GM19025 (cell line): Measurements from ENCODE around the gene RBKS.

ENCODE experiments used
- ATAC-seq: cut with Tn5 transposase; IDR thresholded peaks from one replicate; pipeline ENCODE4 v1.9.1; 2021; ENCODE audit warnings: mild to moderate bottlenecking, low read depth, moderate library complexity; ENCODE audit not compliant: unreplicated experiment

Gene RBKS

DNA sequence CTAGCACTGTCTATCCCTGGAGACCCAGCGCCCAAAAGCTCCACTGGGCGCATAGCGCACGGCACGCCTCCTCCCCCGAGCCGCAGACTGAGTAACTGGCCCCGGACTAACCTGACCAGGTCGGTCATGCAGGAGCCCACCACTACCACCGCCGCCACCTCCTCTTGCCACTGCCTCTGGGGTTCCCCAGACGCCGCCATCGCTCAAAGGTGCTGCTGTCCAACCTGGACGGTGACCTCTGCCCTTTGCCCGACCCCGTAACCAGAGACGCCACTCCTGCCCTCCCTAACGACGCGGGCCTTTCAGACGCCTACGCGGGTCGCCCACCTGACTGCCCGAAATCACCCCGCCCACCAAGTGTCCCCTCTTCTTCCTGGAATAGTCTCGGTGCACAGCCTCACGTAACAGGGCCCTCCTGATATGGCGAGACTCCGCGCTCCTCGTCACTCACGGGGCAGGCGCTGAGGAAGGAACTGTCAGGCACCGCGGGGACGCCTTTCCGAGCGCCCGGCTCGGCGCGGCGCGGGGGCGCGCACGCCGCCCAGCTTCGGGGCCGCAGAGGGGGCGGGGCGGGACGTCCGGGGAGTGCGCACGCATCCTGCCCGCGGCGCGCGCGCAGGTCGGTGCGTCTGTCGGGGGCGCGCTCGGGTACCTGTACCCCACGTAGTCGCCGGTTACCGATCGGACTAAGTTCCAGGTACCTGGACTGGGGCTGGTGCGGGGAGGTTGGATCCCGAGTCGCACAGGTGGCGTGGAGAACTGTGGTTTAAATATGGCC is at the start of gene RBKS, which contains the start of gene BABAM2:
RBKS (minus strand) TSS at position 242 of the 778 bp plus-strand sequence; CDS start at position 200, 42 bp downstream.
BABAM2 (plus strand) TSS at position 584 of the 778 bp plus-strand sequence. CDS start 3,828 bp downstream, outside the sequence.
- ATAC-seq: peak; percentile 73

DNA sequence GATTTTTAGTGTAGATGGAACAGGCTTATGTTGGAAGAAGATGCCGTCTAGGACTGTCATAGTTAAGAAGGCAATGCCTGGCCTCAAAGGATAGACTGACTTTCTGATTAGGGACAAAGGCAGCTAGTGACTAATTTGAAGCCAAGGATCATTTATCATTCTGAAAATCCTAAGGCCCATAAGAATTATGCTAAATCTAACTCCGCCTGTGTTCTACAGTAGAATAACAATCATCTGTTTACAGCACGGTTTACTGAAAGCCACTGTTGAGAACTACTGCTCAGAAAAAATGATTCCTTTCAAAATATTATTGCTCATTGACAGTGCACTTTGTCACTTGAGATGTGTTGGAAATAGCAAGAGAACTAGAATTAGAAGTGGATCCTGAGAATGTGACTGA is 44.8 kb upstream of the RBKS start:
- ATAC-seq: no peak

DNA sequence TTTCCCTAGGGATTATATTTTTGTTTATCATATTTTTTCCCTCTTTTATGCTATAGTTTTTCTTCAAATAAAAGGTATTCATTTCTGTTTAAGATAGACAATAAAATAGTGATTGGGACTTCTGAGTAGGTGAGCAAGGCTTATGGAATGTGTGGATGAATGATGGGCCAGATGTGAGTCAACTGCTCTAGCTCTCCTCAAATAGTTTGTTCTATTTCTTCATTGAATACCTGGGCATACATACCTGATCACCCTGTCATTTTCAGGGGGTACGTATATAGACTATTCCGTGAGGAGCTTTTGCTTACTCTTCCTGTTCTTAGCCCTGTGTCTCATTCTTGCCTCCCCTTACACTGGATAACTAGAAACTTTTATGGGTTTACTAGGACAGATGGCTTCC is 42.2 kb upstream of the RBKS start:
- ATAC-seq: no peak

DNA sequence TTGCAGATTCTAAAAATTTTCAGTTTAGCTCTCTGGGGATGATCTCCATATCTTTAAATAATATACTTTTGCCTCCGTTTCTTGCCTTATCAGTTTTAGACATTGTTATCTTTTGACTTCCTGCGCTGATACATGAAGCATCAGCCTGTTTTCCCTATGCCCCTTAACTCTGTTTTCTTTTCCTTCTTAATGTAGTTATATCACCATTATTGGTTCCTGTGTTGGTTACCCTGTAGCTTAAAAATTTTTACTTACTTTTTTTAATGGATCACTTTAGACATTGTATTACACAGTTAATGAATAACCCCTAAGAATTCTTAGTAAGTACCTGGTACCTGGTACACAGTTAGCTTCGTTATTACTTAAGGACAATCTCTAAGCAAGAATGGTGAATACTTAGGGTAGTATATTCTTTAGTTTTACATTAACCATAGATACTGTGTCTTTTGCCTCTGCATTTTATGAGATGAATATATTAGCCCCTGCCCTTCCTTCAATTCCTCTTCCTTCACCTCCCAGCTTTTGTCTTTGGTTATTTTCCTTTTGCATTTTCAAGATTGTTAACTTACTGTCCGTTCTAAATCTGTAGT is 41.3 kb upstream of the RBKS start:
- no peak for ATAC-seq

DNA sequence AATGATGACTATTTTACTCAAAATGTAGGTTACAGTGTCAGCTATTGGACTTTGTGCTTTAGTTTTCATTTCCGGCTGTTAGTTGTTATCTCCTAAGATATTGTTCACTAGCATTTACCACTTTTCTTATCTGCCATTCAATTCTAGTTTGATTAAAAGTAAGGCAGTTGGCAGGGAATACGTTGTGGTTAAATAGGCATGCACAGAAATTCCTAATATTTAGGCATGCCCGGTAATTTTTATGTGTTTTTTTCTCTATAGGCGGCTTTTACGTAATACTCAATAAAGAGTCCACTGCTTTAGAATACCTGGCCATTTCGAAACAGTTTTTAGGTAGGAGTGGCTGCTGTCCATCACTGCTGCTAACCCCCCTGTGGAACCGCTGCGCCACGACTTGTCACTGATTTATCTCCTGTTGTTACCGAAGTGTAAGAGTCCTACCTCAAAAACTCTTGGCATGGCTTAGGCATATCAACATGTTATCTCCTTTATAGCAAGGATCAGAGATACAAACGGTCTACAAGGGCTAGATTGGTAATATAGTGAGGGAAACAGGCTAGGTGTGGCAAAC is 39.8 kb upstream of the RBKS start:
- no peak for ATAC-seq

DNA sequence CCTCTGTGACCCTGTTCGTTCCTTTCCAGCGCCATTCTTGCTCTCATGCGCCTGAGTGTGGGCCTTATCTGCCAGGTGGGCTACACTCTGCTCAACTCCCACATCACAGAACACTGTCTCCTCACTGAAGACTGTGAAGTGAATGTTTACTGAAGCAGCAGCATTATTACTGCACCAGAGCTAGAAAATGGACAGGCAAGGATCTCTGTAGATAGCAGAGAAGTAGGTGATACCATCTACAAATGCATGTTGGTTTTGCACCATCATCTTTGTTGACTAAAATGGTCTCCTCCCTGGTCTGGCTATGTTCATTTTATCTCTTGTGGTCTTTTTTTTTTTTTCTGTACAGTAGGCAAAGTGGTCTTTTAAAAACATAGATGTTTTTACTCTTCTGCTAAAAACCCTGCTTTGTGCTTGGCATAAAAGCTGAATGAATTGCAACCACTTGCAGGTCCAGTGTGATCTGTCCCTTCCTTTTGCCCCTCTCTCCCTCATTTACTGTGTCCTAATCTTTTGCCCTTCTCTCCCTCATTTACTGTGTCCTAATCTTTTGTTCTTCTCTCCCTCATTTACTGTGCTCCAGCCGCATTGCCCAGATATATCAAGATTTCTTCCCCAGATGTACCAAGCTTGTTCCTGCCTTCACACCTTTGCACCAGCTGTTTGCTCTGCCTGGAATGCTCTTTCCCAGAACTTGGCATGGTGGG is 35.7 kb upstream of the RBKS start:
- ATAC-seq: no peak

DNA sequence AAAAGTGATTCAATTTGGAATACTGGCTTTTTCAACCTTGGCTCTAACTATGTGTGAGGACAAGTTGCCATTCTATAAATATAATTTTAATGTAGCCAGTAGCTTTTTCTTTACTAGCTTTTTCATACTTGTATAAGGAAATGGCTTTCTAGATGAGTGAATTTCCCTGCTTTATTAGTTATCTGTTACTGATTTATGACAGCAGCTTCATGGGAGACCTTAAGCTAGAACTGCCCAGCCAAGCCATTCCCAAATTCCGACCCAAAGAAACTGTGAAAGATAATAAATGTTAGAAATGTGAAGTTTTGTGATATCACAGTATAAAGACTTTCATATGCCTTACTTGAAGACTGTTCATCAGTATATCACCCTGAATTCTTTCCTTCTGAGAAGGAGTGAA is 32.7 kb upstream of the RBKS start:
- no peak for ATAC-seq

DNA sequence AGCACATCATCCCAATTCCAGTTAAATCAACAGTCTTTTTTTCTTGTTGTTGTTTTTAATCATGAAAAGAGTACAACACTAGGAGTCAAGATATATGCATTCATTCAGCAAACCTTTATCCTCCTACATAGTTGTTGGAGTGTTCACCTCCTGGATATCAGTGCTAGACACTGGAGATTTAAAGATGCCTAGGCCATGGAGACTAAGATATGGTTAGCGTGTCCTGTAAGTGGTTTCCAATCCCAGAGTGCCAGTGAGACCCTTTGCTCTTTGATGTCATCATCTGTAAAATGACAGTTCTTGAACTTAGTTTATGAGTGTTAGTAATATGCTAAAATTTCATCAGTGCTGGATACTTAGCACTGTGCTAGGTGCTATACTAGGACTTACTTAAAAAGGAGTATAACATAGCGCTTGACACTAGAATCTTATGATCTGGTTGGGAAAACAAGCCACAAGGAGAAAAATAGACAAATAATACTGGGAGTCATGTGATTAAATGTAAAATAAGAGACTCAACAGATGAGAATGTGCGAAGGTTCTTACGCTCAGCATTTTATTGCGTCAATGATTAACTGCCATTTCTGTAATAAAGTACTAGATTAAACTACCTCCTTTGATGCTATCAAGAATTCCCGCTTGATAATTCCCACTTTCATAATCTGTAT is 31.8 kb upstream of the RBKS start:
- ATAC-seq: no peak

DNA sequence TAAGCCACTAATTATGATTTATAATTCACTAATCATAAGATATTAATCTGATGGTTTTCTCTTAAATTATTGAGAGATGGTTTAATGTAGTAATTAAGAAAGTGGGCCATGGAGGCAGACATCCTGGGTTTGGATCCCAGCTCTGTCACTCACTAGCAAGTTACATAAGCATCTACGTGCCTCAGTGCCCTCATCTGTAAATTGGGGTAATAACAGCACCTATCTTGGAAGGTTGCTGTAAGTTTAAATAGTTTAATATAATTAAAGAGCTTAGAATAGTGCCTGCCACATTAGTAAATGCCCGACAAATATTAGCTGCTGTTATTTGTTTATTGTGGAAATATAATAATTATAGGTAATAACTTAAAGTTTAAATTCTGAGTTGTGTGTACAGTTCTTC is 31.2 kb upstream of the RBKS start:
- no peak for ATAC-seq

DNA sequence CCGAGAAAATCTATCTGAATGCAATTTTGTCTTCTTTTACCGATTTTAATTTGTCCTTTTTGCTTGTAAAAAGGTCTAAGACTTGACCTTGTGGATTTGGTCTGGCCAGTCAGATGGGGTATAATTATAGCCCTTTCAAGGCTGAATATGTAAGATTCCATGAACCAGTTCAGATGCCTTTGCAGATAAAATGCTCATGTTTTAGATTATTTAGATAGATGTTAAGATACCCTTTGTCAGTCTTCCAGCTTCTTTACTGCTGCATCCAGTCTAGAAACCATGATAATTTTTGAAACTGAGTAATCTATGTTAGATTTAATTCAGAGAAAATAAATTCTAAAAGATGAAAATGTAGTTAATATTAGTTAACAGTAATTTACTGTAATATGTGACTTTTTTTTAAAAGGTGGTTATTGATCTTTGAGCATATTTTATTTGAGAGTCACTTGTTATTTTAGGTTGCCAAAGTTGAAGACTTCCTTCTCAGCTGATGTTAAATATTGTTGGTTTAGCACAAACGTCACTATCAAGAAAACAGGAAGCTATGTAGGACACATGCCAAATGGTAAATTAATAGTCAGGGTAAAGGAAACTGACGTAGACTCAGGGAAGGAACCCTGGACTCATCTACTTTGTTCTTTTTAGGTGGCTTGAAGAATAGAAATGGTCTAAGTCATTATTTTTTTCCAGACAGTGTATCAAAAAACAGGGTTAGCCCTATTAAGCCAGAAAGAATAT is 30.1 kb upstream of the RBKS start:
- ATAC-seq: no peak

DNA sequence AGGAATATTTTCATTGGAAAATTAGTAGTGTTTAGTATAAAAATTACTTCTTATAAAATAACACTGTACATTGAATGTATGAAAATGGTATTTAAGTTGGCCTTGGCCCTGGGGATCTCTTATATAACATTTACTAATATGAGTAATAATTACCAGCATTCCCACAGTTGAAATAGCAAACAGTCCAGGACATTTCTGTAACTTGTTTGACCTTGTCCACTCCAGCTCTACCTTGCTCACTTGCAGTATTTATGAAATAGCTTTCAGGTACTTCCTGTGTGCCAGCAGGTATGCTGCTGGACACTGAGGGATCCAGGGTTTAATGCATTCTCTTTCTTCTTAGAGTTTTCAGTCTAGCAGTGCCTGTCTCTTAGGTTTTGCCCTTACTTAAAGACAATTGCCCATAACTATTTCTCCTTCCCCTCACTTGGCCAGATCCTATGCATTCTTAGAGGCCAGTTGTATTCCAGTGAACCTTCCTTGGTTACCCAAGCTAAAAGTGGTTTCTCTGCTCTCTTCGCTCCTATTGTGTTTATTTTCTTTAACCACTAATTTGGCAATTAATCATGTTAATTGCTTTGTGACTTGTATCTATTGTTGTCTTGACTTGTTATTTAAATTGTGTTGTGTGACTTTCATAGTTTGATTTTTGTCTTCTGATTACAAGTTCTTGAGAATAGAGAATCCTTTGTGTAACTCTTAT is 26.3 kb upstream of the RBKS start:
- ATAC-seq: no peak

DNA sequence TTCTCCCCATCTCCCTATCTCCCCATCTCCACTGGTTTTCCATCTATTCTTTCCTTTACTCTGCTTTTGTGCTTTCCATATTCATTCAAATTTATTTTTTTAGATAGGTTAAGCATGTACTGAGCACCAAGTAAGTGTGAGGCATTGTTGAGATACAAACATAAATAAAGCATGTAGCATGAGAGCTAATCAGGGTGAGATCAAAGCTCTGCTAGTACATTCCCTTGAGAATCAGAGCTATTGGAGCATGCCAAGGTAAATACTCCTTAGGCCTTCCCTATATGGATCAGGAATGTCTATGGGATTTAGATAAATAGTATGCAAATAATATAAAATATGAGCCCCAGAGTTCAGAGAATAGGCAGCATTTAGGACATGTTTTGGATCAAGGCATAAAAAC is 25.7 kb upstream of the RBKS start:
- ATAC-seq: no peak

DNA sequence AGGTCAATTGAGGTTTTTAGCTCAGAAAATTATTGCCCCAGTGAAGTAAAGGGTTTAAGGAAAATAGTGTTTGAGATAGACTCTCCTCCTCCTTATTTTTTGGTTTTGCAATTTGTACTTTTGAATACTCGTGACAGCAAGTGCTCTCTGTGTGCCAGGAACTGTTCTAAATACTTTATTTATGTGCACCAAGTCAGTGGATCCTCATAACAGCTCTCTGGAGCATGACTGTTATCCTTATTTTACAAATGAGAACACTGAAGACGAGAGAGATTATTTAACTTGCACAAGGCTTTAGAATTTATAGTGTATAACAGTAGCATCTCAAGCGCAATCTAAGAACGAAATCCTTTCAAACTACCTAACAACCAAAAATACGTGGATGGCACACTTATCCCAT is 25.0 kb upstream of the RBKS start:
- no peak for ATAC-seq

DNA sequence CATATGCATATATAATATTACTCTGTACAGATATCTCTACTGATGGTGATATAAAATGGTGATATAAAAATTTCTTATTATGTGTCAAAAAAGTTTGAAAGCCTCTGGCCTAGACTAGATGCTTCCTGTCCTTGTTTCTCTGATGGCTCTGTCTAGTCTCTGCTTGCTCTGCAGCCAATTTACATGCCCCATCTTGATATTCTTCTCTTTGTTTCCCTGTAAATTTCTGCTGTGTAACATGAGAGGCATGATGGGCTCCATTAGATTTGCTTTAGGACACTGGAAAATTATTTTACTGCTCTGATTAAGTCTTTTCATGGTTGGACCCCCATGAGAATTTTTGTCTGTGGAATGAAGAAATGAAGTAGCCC is 24.6 kb upstream of the RBKS start:
- no peak for ATAC-seq

DNA sequence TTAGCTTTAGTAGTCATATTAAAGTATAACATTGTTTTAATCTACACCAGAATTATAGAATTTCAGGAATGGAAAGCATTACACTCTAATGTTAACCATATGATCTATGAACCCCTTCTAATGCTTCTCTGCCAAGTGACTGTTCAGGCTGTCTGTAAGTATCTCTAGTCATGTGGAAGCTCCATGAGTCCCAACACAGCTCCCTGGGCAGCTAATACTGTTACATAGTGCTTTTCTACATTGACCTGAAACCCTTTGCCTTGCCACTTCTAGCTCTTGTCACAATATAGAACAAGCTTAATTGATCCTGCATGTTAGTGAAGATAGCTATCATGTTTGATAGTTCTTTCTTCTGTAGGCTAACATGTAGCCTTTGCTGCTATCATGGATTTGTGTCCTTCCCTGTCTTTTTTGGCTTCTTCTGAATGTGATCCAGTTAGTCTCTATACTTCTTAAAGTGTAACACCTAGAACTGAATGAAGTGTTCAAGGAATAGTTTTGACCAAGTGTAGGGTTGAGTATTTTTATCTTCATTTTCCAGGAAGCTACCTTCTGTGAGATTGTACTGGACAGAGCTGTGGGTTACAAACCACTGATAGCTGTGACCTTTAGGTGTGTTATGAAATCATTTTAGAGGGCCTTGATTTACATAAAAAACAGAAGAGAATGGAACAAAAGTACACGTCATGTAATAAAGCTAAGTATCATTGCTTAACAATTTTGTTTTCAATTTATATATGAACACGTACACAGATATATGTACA is 24.0 kb upstream of the RBKS start:
- no peak for ATAC-seq

DNA sequence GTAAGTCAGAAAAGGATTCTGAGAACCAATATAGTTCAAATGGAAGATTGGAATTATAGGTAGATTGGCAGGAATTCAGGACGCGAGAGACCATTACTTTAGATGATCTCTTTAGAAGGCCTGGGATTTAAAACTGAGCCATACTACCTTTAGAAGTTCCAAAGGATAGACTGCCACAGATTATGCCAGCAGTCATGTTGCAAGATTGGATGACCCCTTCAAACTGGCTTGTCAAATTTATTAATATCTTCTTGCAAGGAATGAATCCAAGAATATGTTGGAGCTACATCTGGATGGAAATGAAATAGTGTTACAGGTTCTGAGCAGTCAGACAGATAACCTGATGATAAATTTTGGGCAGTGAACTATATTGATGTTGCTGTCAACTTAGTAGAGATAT is 22.3 kb upstream of the RBKS start:
- ATAC-seq: no peak

DNA sequence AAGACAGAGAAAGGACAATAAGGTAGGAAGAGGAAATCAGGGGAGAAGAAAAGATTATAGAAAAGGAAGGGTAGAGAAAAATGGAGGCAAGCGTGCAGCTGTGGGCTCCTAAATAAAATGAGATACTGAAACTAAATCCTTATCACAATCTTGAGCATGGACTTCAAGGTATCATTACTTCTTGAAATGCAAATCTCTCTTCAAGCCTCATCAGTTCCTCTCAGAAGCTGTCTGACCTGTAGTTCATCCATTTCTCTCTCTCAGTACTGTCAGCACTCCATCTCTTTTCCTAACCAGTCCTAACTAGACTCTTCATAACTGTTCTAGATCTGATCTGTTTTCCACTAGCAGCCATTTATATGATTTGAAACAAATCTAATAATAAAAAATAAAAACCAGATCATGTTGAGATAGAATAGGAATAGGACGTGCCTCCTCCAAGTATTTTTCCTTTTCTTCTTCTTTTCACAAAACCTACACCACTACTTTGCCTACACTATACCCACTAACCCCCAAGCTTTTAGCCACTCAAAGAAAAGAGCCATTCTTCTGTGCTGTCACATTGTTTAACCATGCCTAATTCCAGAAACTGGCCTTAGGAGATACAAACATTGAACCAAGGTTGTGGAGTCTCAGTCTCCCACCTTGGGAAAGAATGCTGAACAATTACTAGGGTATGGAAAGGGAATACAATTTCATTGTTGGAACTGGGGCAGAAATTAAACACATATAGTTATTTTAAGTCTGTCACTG is 21.4 kb upstream of the RBKS start:
- no peak for ATAC-seq

DNA sequence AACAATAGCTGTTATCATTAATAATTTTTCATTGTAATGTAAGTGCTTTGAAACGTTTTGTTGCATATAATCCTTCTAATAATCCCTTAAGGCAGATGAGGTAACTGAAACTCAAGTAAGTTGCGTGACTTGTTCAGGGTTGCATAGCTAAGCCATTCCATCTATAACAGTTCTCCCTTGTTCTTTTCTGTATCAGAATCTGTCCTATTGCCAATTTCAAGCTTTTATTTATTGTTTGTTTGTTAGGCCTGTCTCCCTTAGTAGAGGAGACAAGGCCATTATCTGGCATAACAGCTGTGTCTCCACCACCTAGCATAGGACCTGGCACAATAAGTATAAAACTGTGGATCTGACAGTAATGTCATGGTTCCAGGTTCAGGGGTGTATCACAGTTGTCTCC is 19.7 kb upstream of the RBKS start:
- ATAC-seq: no peak
